Tibial artery (tissue), 4 donors: ENCODE measurements around the gene ZNF593OS.
A peak's percentile ranks its signal among the peaks of the same experiment; 100 is the strongest.

Source experiments
- DNase-seq, 2 donors: peaks; one replicate each; pipeline ENCODE4 v3.0.0-alpha.2; 2019
- H3K27ac ChIP-seq, 2 donors: fragments of 200-600 bp; sonication (generic) in 1 of 2; 1 replicate in 1 of 2; 2 replicates in 1 of 2; pipeline ENCODE4 v1.5.1; 2018 to 2019; ENCODE audit warnings: mild to moderate bottlenecking in 1 of 2
- H3K27me3 ChIP-seq, 2 donors: fragments of 200-600 bp; sonication (generic) in 1 of 2; one replicate each; pipeline versions ENCODE4 v1.5.1 to v1.6.0; 2016 to 2019
- H3K36me3 ChIP-seq, 3 donors: fragments of 200-600 bp; sonication (generic) in 2 of 3; one replicate each; pipeline ENCODE4 v1.5.1; 2016 to 2019; ENCODE audit warnings: mild to moderate bottlenecking in 2 of 3
- H3K4me1 ChIP-seq, 4 donors: fragments of 200-600 bp; sonication (generic) in 2 of 4; 1 replicate in 3 of 4; 2 replicates in 1 of 4; pipeline ENCODE4 v1.5.1; 2016 to 2019
- H3K4me3 ChIP-seq, 2 donors: fragments of 200-600 bp; sonication (generic) in 1 of 2; 1 replicate in 1 of 2; 2 replicates in 1 of 2; pipeline ENCODE4 v1.5.1; 2018 to 2019; ENCODE audit warnings: mild to moderate bottlenecking in 2 of 2
- H3K9me3 ChIP-seq, 3 donors: fragments of 200-600 bp; sonication (generic) in 1 of 3; one replicate each; pipeline ENCODE4 v1.5.1; 2016 to 2019
- intact Hi-C: fragments of 100-400 bp; cut with DNase I; formaldehyde crosslinking; loops from one replicate; pipeline ENCODE4 v1.15.0; 2023; ENCODE audit warnings: low total_unique reads
- TF ChIP-seq, protein P1 (sequence below), 2 experiments: fragments of 200-600 bp in 1 of 2; fragments of 450-650 bp in 1 of 2; IDR thresholded peaks; one replicate each; pipeline ENCODE4 v1.5.1; 2017 to 2019; ENCODE audit warnings: antibody characterized with exemption in 2 of 2, mild to moderate bottlenecking in 1 of 2, moderate library complexity in 1 of 2

Gene ZNF593OS

DNA sequence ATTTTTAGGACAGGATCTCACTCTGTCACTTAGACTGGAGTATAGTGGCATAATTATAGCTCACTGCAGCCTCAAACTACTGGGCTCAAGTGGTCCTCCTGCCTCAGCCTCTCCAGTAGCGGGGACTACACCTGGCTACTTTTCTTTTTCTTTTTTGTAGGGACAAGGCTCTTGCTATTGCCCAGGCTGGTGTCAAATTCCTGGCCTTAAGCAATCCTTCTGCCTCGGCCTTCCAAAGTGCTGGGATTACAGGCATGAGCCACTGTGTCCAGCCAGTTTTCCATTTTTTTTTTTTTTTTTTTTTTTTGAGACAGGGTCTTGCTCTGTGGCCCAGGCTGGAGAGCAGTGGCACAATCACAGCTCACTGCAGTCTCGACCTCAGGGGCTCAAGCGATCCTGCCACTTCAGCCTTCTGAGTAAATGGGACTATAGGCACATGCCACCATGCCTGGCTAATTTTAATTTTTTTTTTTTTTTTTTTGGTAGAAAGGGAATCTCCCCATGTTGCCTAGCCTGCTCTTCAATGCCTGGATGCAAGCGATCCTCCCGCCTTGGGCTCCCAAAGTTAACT lies 41.8 kb upstream of the ZNF593OS start:
- no peaks in the 10 kb centered on the region for H3K36me3 ChIP-seq
- H3K27me3 ChIP-seq: peaks cover 0 to 4% of the 10 kb centered on the region in 2 donors
- intact Hi-C loops: no loop called here
- DNase-seq: no peak
- H3K9me3 ChIP-seq: no peaks in the 10 kb centered on the region
- H3K4me3 ChIP-seq: no peak overlapping the region
- H3K27ac ChIP-seq: no peak overlapping the region
- no peaks in the 10 kb centered on the region for H3K4me1 ChIP-seq
- TF ChIP-seq, protein P1, sequence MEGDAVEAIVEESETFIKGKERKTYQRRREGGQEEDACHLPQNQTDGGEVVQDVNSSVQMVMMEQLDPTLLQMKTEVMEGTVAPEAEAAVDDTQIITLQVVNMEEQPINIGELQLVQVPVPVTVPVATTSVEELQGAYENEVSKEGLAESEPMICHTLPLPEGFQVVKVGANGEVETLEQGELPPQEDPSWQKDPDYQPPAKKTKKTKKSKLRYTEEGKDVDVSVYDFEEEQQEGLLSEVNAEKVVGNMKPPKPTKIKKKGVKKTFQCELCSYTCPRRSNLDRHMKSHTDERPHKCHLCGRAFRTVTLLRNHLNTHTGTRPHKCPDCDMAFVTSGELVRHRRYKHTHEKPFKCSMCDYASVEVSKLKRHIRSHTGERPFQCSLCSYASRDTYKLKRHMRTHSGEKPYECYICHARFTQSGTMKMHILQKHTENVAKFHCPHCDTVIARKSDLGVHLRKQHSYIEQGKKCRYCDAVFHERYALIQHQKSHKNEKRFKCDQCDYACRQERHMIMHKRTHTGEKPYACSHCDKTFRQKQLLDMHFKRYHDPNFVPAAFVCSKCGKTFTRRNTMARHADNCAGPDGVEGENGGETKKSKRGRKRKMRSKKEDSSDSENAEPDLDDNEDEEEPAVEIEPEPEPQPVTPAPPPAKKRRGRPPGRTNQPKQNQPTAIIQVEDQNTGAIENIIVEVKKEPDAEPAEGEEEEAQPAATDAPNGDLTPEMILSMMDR (IDR thresholded peaks at IDR 0.05): no peak

DNA sequence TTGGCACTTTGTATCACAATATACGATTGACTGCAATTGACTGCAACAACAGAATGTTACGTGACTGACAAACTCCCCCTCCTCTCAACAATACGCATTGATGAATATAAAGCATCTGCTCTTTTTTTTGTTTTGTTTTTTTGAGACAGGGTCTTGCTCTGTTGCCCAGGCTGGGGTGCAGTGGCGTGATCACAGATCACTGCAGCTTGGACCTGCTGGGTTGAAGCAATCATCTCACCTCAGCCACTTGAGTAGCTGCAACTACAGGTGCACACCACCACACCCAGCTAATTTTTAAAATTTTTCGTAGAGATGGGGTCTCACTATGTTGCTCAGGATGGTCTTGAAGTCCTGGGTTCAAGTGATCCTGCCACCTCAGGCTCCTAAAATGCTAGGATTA lies 41.1 kb upstream of the ZNF593OS start:
- no peaks in the 10 kb centered on the region for H3K4me1 ChIP-seq
- peaks cover 0 to 4% of the 10 kb centered on the region in 2 donors for H3K27me3 ChIP-seq
- H3K36me3 ChIP-seq: no peaks in the 10 kb centered on the region
- DNase-seq: no peak
- H3K27ac ChIP-seq: no peak overlapping the region
- TF ChIP-seq, protein P1 (IDR thresholded peaks at IDR 0.05): no peak
- H3K4me3 ChIP-seq: no peak overlapping the region
- intact Hi-C loops: no loop called here
- H3K9me3 ChIP-seq: no peaks in the 10 kb centered on the region

DNA sequence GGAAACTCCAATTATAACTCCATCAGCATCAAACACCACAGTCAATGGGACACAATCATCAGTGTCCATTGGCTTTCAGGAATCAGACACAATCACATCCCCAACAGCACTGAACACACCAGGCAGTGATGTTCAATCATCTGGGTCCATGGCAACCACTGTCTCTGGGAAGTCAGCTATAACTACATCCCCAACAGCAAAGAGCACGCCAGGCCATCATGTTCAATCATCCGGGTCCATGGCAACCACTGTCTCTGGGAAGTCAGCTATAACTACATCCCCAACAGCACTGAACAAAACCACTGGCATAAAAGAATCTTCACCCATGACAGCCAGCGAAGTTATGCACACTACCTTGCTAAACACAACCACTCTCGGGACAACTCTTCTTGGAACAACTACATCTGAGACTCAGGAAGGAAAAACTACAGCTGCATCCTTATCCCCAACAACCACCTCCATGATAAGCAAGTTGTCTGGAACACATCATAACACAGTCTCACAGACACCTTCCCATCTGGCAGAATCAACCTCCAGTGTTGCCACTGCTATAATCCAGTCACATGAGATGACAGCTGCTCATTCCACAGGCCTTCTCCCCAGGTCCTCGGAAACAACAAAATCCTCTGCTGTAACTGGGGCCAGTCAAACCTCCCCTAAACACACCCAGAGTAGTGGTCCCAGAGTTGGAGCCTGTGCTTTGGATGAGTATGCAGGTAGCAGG lies 38.7 kb upstream of the ZNF593OS start:
- TF ChIP-seq, protein P1 (IDR thresholded peaks at IDR 0.05): no peak
- Histone ChIP-seq H3K4me3 (no peak overlapping the region), H3K9me3 (no peaks in the 10 kb centered on the region), H3K36me3 (no peaks in the 10 kb centered on the region), H3K27me3 (no peaks in the 10 kb centered on the region), H3K4me1 (no peaks in the 10 kb centered on the region), H3K27ac (no peak overlapping the region)
- intact Hi-C loops: no loop called here
- no peak for DNase-seq

DNA sequence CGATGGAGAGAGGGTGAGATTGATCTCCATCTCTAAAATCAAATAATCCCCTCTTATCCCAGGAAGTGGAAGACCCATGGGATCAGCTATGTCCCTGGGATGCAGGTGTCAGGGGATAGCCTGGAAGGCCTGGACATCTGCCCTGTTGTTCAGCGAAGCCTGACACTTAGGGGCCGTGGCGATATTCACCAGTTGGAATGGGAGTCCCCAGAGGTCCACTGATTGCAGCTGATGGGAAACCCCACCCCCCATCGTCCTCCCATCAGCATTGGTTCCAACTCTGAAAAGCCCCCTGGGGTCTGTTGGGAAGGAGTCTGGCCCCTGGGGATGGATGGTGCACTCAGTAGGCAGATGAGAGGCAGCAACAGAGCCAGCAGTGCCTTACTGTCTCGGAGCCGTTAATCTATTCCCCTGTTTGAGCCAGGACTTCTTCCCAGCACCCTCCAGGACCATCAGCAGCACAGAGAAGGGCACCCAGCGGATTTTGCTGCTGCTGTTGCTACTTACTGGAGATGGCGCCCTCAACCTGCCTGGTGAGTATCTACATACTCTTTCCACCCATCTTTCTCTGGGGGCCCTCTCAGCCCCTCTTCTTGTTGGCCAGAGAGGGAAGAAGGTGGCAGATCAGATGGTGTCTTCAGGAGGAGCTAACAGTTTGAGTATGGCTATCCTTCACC lies 32.1 kb upstream of the ZNF593OS start:
- Histone ChIP-seq H3K27me3 (peaks cover 0 to 33% of the 10 kb centered on the region in 2 donors), H3K4me1 (no peaks in the 10 kb centered on the region), H3K36me3 (no peaks in the 10 kb centered on the region), H3K4me3 (no peak overlapping the region), H3K9me3 (no peaks in the 10 kb centered on the region), H3K27ac (no peak overlapping the region)
- TF ChIP-seq, protein P1 (IDR thresholded peaks at IDR 0.05): no peak
- DNase-seq: peak in 1 of 2 donors; percentile 41
- intact Hi-C loops: no loop called here

DNA sequence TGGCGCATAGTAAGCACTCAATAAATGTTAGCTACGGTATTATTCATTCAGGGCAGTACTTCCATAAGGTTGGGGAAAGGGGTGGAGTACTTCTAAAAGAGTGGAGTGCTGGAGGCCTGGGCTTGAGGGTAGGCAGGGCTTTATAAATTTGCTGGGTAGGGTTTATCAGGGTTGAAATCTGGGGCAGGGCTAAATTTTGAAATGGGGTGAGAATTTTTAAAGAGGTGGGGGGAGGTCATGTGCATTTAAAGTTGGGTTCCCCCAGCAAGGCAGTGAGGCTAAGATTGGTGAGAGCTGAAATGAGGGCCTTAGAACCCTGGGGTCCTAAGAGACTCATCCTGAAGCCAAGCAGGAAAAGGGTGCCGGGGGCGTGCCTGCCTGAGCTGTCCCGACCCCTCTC lies 28.8 kb upstream of the ZNF593OS start:
- DNase-seq: no peak
- no peak overlapping the region for H3K4me3 ChIP-seq
- H3K36me3 ChIP-seq: no peaks in the 10 kb centered on the region
- no peaks in the 10 kb centered on the region for H3K4me1 ChIP-seq
- H3K27me3 ChIP-seq: peaks cover 0 to 50% of the 10 kb centered on the region in 2 donors
- intact Hi-C loops: no loop called here
- TF ChIP-seq, protein P1 (IDR thresholded peaks at IDR 0.05): no peak
- no peaks in the 10 kb centered on the region for H3K9me3 ChIP-seq
- no peak overlapping the region for H3K27ac ChIP-seq
